ENCODE results near the gene ZNF136. TPM values are rescaled to one million over a fixed set of nuclear protein-coding genes. Genes with fewer than 3 reads are reported as not detected.

The ZNF136 gene
- total RNA-seq, result 10 to 100 TPM; 11.5 to 22.0 (median 12.8) TPM

DNA sequence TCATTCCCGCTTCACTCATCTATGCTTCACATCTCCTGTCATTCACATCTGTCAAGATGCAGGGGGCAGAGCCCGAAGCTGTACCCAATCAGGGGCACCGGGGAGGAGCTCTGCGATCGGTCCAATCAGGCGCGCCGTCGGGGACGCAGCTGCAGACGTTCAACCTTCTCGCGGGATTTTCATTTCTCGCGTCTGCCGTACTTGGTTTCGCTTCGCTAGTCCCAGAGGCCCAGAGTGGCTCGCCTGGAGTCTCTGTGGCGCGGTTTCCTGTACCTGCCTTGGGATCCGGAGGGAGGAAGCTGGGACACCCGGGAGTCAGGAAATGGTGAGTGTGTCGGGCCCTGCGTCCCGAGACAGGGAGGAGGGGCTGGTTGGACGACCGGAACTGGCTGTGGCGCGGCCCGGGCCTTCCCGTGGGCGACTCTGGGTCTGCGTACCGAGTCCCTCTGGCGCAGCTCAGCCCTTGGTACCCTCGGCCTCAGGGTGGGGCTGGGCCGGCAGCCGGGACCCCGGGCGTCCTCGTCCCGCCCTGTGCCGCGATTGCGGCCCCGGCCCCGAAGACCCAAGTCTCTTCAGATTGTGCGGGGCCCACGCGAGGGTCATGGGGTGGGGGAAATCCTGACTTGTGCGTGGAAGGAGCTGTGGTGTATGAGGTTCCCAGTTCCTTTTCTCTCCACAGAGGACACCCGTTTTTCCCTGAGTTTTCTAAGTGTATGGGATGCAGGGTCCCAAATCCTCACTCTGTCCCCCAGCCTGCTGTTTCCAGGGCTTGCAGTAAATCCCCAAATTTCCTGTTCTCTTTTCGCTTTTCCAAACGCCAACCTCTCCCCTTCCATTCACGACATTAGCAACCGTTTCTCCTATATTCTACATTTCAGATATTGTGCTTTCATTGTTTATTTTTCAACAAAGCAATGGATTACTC, at the start of gene ZNF136:
ZNF136 (plus strand) TSS at position 215 of the 925 bp plus-strand sequence; CDS start at position 323, 108 bp downstream.
- Histone ChIP-seq H3K9me3 (no peaks in the 10 kb centered on the region), H3K4me1 (peaks cover 0 to 6% of the 10 kb centered on the region in 2 donors), H3K4me3 (peak within 1 kb of the TSS; percentile 77 to 84 (median 81)), H3K36me3 (no peaks in the 10 kb centered on the region), H3K27me3 (no peaks in the 10 kb centered on the region), H3K27ac (peak within 1 kb of the TSS; percentile 91 to 98)
- intact Hi-C loops (cut with DNase I; ENCODE audit: low total_unique reads), result no loop called here
- DNase-seq (ENCODE audit: low spot score in 2 of 2), result peak; percentile 91 to 96
- TF ChIP-seq CTCF (IDR thresholded peaks at IDR 0.05), result no peak
- peak; percentile 89 to 96 (median 94) for TF ChIP-seq POLR2AphosphoS5 (IDR thresholded peaks at IDR 0.05)
- peak; percentile 78 for TF ChIP-seq POLR2A (IDR thresholded peaks at IDR 0.05)

DNA sequence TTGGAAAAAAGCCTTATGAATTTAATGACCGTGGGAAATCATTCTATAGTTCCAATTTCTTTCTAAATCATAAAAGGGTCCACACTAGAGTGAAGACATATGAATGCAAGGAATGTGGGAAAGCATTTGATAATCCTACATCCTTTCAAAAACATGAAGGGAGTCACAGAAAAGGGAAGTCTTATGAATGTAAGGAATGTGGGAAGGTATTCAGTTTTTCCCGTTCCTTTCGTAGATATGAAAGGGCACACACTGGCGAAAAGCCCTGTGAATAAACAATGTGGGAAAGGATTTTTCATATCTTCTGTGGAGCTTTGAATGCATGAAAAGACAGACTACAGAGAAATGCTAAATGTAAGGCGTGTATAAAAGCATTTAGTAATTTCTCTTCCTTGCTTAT, 49.8 kb upstream of the ZNF136 start:
- no peak overlapping the region for H3K27ac ChIP-seq
- H3K4me3 ChIP-seq, result no peak overlapping the region
- intact Hi-C loops (cut with DNase I; ENCODE audit: low total_unique reads), result loop anchor here (5.0 kb wide), 1 partner anchor 966 kb away; no protein-coding TSS in a partner anchor
- no peaks in the 10 kb centered on the region for H3K4me1 ChIP-seq
- H3K9me3 ChIP-seq, result peaks cover 10 to 21% of the 10 kb centered on the region in 2 donors
- no peaks in the 10 kb centered on the region for H3K27me3 ChIP-seq
- DNase-seq (ENCODE audit: low spot score in 2 of 2), result no peak
- TF ChIP-seq CTCF (IDR thresholded peaks at IDR 0.05) (no peak), POLR2A (IDR thresholded peaks at IDR 0.05) (no peak), POLR2AphosphoS5 (IDR thresholded peaks at IDR 0.05) (no peak)
- H3K36me3 ChIP-seq, result no peaks in the 10 kb centered on the region

- no peak for DNase-seq (ENCODE audit: low spot score in 2 of 2)
- no peak overlapping the region for H3K27ac ChIP-seq
- no peaks in the 10 kb centered on the region for H3K4me1 ChIP-seq
- no peak overlapping the region for H3K4me3 ChIP-seq
- no peaks in the 10 kb centered on the region for H3K27me3 ChIP-seq
- no peaks in the 10 kb centered on the region for H3K36me3 ChIP-seq
- TF ChIP-seq POLR2A (IDR thresholded peaks at IDR 0.05) (no peak), POLR2AphosphoS5 (IDR thresholded peaks at IDR 0.05) (no peak), CTCF (IDR thresholded peaks at IDR 0.05) (no peak)
- intact Hi-C loops (cut with DNase I; ENCODE audit: low total_unique reads), result no loop called here
- H3K9me3 ChIP-seq, result peaks cover 10 to 13% of the 10 kb centered on the region in 2 donors
These were observed 45.5 kb upstream of the ZNF136 start for GRCh38 chr19:12117201-12117970.

DNA sequence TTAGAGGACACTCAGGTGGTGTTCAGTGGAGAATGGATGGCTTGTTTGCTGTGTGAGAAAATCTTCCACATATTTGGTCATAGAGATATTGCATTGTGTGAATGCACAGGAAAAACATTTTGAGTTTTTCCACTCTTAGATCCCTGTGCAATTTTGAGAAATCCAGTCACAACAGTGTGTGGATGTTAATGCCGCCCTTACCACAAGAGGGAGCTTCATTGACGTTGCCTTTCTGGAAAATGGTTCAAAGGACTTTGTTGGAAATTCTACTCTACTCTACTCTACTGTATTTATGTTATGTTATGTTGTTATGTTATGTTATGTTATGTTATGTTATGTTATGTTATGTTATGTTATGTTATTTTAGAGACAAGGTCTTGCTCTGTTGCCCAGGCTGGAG, 36.2 kb upstream of the ZNF136 start:
- no peak overlapping the region for H3K4me3 ChIP-seq

More for the DNA sequence above, 36.2 kb upstream of the ZNF136 start:
- peaks cover 13 to 14% of the 10 kb centered on the region in 2 donors for H3K9me3 ChIP-seq
- no peak for DNase-seq (ENCODE audit: low spot score in 2 of 2)
- no peak overlapping the region for H3K27ac ChIP-seq
- no peaks in the 10 kb centered on the region for H3K4me1 ChIP-seq
- TF ChIP-seq POLR2AphosphoS5 (IDR thresholded peaks at IDR 0.05) (no peak), CTCF (IDR thresholded peaks at IDR 0.05) (peak in 2 of 3 donors; percentile 28 to 30)
- no peaks in the 10 kb centered on the region for H3K27me3 ChIP-seq
- H3K36me3 ChIP-seq, result no peaks in the 10 kb centered on the region
- intact Hi-C loops (cut with DNase I; ENCODE audit: low total_unique reads), result no loop called here

Measured in breast epithelium (tissue), 4 donors.